Fibroblast of lung (primary cell): ENCODE results near the gene MFSD12.

Source experiments
- CTCF ChIP-seq, 2 donors: IDR thresholded peaks in 1 of 2; conservative IDR thresholded peaks in 1 of 2; 1 replicate in 1 of 2; 2 replicates in 1 of 2; pipeline ENCODE4 v1.5.1; 2011 to 2012; ENCODE audit warnings: low read length in 2 of 2, control low read depth in 1 of 2, inconsistent platforms in 1 of 2, low read depth in 1 of 2, mild to moderate bottlenecking in 1 of 2
- EZH2 ChIP-seq: IDR thresholded peaks from 2 replicates; pipeline ENCODE4 v1.5.1; 2012; ENCODE audit warnings: low read length, control low read depth, mild to moderate bottlenecking; ENCODE audit errors: missing control alignments

DNA sequence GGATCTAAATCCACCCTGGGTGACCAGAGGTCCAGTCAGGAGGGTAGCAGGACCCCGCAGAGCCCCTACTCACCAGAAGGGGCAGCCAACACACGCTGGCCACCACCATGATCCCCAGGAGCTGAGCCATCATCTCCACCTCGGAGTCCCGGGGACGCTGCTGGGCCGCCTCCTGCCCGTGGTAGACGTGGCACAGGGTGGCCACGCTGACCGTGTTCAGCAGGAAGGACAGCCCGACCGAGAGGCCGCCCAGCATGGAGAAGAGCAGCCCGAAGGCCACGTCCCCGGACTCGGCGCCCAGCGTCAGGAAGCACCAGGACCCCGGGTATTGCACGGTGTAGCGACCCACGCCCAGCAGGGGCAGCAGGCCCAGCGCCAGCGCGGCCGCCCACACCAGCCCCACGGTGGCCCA, 42.4 kb upstream of the MFSD12 start:
- no peak for TF ChIP-seq CTCF (conservative IDR thresholded peaks at IDR 0.05 in 1 of 2, IDR thresholded peaks at IDR 0.05 in 1 of 2; ENCODE audit: low read depth in 1 of 2, low read length in 2 of 2)
- TF ChIP-seq EZH2 = no peak
